Measurements from ENCODE around the gene TNIK.

The TNIK gene

GRCh38 chr3:171315919-171316318 is 144.3 kb downstream of the TNIK start:
- no peaks in the 10 kb centered on the region for H3K36me3 ChIP-seq
- no peak overlapping the region for H3K4me3 ChIP-seq
- TF ChIP-seq CTCF (IDR thresholded peaks at IDR 0.05): no peak
- H3K27ac ChIP-seq: no peak overlapping the region
- H3K9me3 ChIP-seq: no peaks in the 10 kb centered on the region
- intact Hi-C loops (cut with DNase I; ENCODE audit: low total_unique reads): no loop called here
- peaks cover 0 to 12% (median 6%) of the 10 kb centered on the region in 4 donors for H3K4me1 ChIP-seq
- DNase-seq: no peak
- no peaks in the 10 kb centered on the region for H3K27me3 ChIP-seq

GRCh38 chr3:171315101-171315500 is 145.1 kb downstream of the TNIK start:
- H3K4me1 ChIP-seq: peaks cover 0 to 4% (median 0%) of the 10 kb centered on the region in 4 donors
- DNase-seq: no peak
- no peaks in the 10 kb centered on the region for H3K36me3 ChIP-seq
- no peak overlapping the region for H3K4me3 ChIP-seq
- intact Hi-C loops (cut with DNase I; ENCODE audit: low total_unique reads): no loop called here
- H3K27me3 ChIP-seq: no peaks in the 10 kb centered on the region
- H3K27ac ChIP-seq: no peak overlapping the region
- no peak for TF ChIP-seq CTCF (IDR thresholded peaks at IDR 0.05)
- no peaks in the 10 kb centered on the region for H3K9me3 ChIP-seq

- H3K27ac ChIP-seq: no peak overlapping the region
- H3K4me3 ChIP-seq: no peak overlapping the region
- no peaks in the 10 kb centered on the region for H3K4me1 ChIP-seq
- H3K9me3 ChIP-seq: no peaks in the 10 kb centered on the region
- H3K27me3 ChIP-seq: no peaks in the 10 kb centered on the region
- DNase-seq: no peak
- H3K36me3 ChIP-seq: no peaks in the 10 kb centered on the region
- intact Hi-C loops (cut with DNase I; ENCODE audit: low total_unique reads): no loop called here
- TF ChIP-seq CTCF (IDR thresholded peaks at IDR 0.05): no peak
These were observed 145.9 kb downstream of the TNIK start for GRCh38 chr3:171314341-171314740.

GRCh38 chr3:171313702-171314101 is 146.5 kb downstream of the TNIK start:
- TF ChIP-seq CTCF (IDR thresholded peaks at IDR 0.05): no peak
- DNase-seq: no peak
- Histone ChIP-seq H3K27me3 (no peaks in the 10 kb centered on the region), H3K9me3 (no peaks in the 10 kb centered on the region), H3K4me1 (no peaks in the 10 kb centered on the region), H3K27ac (no peak overlapping the region), H3K4me3 (no peak overlapping the region), H3K36me3 (no peaks in the 10 kb centered on the region)
- intact Hi-C loops (cut with DNase I; ENCODE audit: low total_unique reads): no loop called here

GRCh38 chr3:171312741-171313140 is 147.5 kb downstream of the TNIK start:
- intact Hi-C loops (cut with DNase I; ENCODE audit: low total_unique reads): no loop called here
- DNase-seq: no peak
- no peak overlapping the region for H3K27ac ChIP-seq

More at GRCh38 chr3:171312741-171313140, 147.5 kb downstream of the TNIK start:
- Histone ChIP-seq H3K27me3 (no peaks in the 10 kb centered on the region), H3K9me3 (no peaks in the 10 kb centered on the region), H3K4me1 (no peaks in the 10 kb centered on the region), H3K36me3 (no peaks in the 10 kb centered on the region), H3K4me3 (no peak overlapping the region)
- TF ChIP-seq CTCF (IDR thresholded peaks at IDR 0.05): no peak

Measured in tibial artery (tissue), 4 donors.